Caco-2 (cell line): Measurements from ENCODE around the gene LMBR1L. TPM values are rescaled to one million over a fixed set of nuclear protein-coding genes. Genes with fewer than 3 reads are reported as not detected.
A peak's percentile ranks its signal among the peaks of the same experiment; 100 is the strongest.

ENCODE experiments used
- BruUV-seq: library from RNA; stranded (reverse); fragments of 400-500 nt; replicated peaks from 2 replicates; lab custom pipeline; 2021; lab: Mats Ljungman, UMichigan
- CTCF ChIA-PET: fragments of 300-600 bp; sonication (Branson Sonifier 250); formaldehyde crosslinking; loops from one replicate; lab custom pipeline; 2022; ENCODE audit warnings: antibody characterized with exemption; lab: Charles Lee
- POLR2A ChIA-PET: fragments of 300-600 bp; sonication (Branson Sonifier 250); formaldehyde crosslinking; loops from one replicate; lab custom pipeline; 2022; ENCODE audit warnings: antibody characterized with exemption; lab: Charles Lee
- DNase-seq, 2 experiments: peaks; one replicate each; pipeline versions ENCODE4 v3.0.0 to v3.0.0-alpha.2; 2020 to 2022
- H3K27me3 ChIP-seq: replicated peaks from 2 replicates; pipeline ENCODE4 v1.6.0; 2011; ENCODE audit warnings: low read length; ENCODE audit not compliant: control insufficient read depth, insufficient read depth
- H3K36me3 ChIP-seq: 2 replicates; pipeline ENCODE4 v1.5.1; 2011; ENCODE audit warnings: low read length; ENCODE audit not compliant: control insufficient read depth, insufficient read depth
- H3K4me1 ChIP-seq: fragments of 250-450 bp; sonication (Bioruptor Pico); 2 replicates; pipeline ENCODE4 v1.5.1; 2020; ENCODE audit warnings: mild to moderate bottlenecking
- H3K4me3 ChIP-seq: 2 replicates; pipeline ENCODE4 v1.5.1; 2011; ENCODE audit warnings: low read depth, mild to moderate bottlenecking, control low read depth, low read length
- H3K9me3 ChIP-seq: fragments of 250-450 bp; sonication (Bioruptor Pico); 2 replicates; pipeline ENCODE4 v1.5.1; 2020; ENCODE audit warnings: mild to moderate bottlenecking, moderate library complexity
- H3K27ac Mint-ChIP-seq: one replicate; pipeline ENCODE4 v1.8.0; 2022; ENCODE audit warnings: mixed read lengths; ENCODE audit not compliant: unreplicated experiment
- H3K27me3 Mint-ChIP-seq: one replicate; pipeline ENCODE4 v1.8.0; 2022; ENCODE audit warnings: mixed read lengths; ENCODE audit not compliant: insufficient read depth, unreplicated experiment
- H3K36me3 Mint-ChIP-seq: one replicate; pipeline ENCODE4 v1.8.0; 2022; ENCODE audit warnings: mild to moderate bottlenecking, mixed read lengths; ENCODE audit not compliant: insufficient read depth, unreplicated experiment
- H3K4me1 Mint-ChIP-seq: one replicate; pipeline ENCODE4 v1.8.0; 2022; ENCODE audit warnings: low read depth, mixed read lengths; ENCODE audit not compliant: unreplicated experiment
- H3K4me3 Mint-ChIP-seq: one replicate; pipeline ENCODE4 v1.8.0; 2022; ENCODE audit warnings: mild to moderate bottlenecking, moderate library complexity, mixed read lengths; ENCODE audit not compliant: unreplicated experiment
- H3K9me3 Mint-ChIP-seq: one replicate; pipeline ENCODE4 v1.8.0; 2022; ENCODE audit warnings: mixed read lengths; ENCODE audit not compliant: unreplicated experiment
- intact Hi-C: fragments of 100-400 bp; cut with micrococcal nuclease; formaldehyde crosslinking; loops from one replicate; pipeline ENCODE4 v1.10.0; 2022; ENCODE audit not compliant: unreplicated experiment
- total RNA-seq: library from RNA; stranded (reverse); gene quantifications from 2 replicates; pipeline ENCODE4 v1.2.3, GENCODE V29; 2022
- TF ChIP-seq, protein P1 (sequence below), 2 experiments: fragments of 200-600 bp in 1 of 2; IDR thresholded peaks; 1 replicate in 1 of 2; 2 replicates in 1 of 2; pipeline versions ENCODE4 v1.5.1 to v1.8.0; 2011 to 2022; ENCODE audit warnings: antibody characterized with exemption in 1 of 2, control low read depth in 1 of 2, inconsistent platforms in 1 of 2, low read depth in 1 of 2, low read length in 1 of 2, mild to moderate bottlenecking in 1 of 2, moderate library complexity in 1 of 2; ENCODE audit not compliant: insufficient read depth in 1 of 2, severe bottlenecking in 1 of 2, unreplicated experiment in 1 of 2

LMBR1L gene
- total RNA-seq, 1 experiment from 2014 or later, result 43.1 TPM

GRCh38 chr12:49079793-49080192, 30.9 kb downstream of the LMBR1L start:
- Mint-ChIP-seq H3K36me3 (no peaks in the 10 kb centered on the region), H3K27ac (no peak overlapping the region), H3K4me3 (no peak overlapping the region), H3K4me1 (no peaks in the 10 kb centered on the region), H3K27me3 (no peaks in the 10 kb centered on the region), H3K9me3 (no peaks in the 10 kb centered on the region)
- H3K9me3 ChIP-seq, result no peaks in the 10 kb centered on the region
- BruUV-seq, result no TSS peak
- intact Hi-C loops, result no loop called here
- ChIA-PET CTCF (interaction anchor here (2.6 kb wide), 1 partner anchor 8 kb away, joined by 13 read pairs; no protein-coding TSS in a partner anchor), POLR2A (no interaction called here)
- no peaks in the 10 kb centered on the region for H3K4me1 ChIP-seq
- H3K36me3 ChIP-seq, result no peaks in the 10 kb centered on the region
- no peak overlapping the region for H3K4me3 ChIP-seq
- TF ChIP-seq, protein P1, sequence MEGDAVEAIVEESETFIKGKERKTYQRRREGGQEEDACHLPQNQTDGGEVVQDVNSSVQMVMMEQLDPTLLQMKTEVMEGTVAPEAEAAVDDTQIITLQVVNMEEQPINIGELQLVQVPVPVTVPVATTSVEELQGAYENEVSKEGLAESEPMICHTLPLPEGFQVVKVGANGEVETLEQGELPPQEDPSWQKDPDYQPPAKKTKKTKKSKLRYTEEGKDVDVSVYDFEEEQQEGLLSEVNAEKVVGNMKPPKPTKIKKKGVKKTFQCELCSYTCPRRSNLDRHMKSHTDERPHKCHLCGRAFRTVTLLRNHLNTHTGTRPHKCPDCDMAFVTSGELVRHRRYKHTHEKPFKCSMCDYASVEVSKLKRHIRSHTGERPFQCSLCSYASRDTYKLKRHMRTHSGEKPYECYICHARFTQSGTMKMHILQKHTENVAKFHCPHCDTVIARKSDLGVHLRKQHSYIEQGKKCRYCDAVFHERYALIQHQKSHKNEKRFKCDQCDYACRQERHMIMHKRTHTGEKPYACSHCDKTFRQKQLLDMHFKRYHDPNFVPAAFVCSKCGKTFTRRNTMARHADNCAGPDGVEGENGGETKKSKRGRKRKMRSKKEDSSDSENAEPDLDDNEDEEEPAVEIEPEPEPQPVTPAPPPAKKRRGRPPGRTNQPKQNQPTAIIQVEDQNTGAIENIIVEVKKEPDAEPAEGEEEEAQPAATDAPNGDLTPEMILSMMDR (IDR thresholded peaks at IDR 0.05; ENCODE audit: insufficient read depth in 1 of 2, low read depth in 1 of 2, low read length in 1 of 2, severe bottlenecking in 1 of 2, unreplicated experiment in 1 of 2), result no peak
- no peaks in the 10 kb centered on the region for H3K27me3 ChIP-seq
- DNase-seq, result no peak

GRCh38 chr12:49070971-49071370, 39.7 kb downstream of the LMBR1L start:
- no peak overlapping the region for H3K27ac Mint-ChIP-seq
- Histone ChIP-seq H3K4me3 (no peak overlapping the region), H3K4me1 (peaks cover 7% of the 10 kb centered on the region; the same call in 1 of the 2 replicates), H3K27me3 (no peaks in the 10 kb centered on the region), H3K36me3 (no peaks in the 10 kb centered on the region), H3K9me3 (no peaks in the 10 kb centered on the region)
- H3K36me3 Mint-ChIP-seq, result peaks cover 6% of the 10 kb centered on the region
- ChIA-PET CTCF (interaction anchor here (1.4 to 1.9 kb wide), 2 partner anchors 17 to 74 kb away, joined by 5 to 33 read pairs; no protein-coding TSS in a partner anchor), POLR2A (no interaction called here)
- no peaks in the 10 kb centered on the region for H3K9me3 Mint-ChIP-seq
- TF ChIP-seq, protein P1 (IDR thresholded peaks at IDR 0.05; ENCODE audit: insufficient read depth in 1 of 2, low read depth in 1 of 2, low read length in 1 of 2, severe bottlenecking in 1 of 2, unreplicated experiment in 1 of 2), result no peak
- no peaks in the 10 kb centered on the region for H3K27me3 Mint-ChIP-seq
- intact Hi-C loops, result loop anchor here (1.0 to 2.0 kb wide), 2 partner anchors 17 to 38 kb away; no protein-coding TSS in a partner anchor
- H3K4me3 Mint-ChIP-seq, result no peak overlapping the region
- peaks cover 7% of the 10 kb centered on the region for H3K4me1 Mint-ChIP-seq
- BruUV-seq, result no TSS peak
- DNase-seq, result no peak

DNA sequence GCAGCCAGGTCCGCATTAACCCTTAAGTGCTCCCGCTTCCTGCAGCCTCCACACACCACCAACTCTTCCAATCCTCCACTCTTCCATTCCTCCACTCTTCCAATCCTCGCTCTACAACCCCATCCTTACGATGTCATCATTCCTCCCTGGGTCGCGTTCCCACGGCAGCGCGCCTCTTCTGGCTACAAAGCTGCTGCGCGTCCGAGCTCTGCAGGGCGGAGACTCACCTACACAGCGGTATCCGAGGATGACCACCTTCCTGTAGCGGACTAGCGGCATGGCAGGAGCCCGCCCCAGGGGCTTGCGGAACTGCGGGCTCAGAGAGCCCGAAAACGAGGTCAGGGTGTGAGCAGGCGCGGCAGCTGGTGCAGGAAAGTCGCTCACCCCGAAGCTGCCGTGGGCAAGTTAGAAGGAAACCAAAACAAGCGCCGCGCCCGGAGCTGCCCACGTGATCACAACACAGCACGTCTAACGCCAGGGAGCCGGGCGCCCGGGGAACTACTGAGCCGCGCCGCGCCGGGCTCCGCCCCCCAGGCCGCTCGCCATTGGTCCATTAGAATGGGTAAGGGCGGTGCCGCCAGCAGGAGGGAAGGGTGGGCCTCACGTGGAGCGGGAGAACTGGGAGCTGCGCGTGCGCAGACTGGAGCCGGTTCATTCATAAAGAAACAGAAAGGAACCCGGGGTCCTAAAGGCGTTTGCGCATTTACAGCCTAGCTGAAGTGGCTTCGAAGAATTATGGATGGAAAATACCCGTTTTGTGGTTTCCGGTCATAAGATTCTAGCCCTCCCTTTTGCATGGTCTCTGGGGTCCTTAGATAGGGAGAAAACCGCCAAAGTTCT, 40.9 kb downstream of the LMBR1L start, which contains the start of gene RHEBL1:
Gene RHEBL1 (minus strand): TSS at position 473 of the 840 bp plus-strand sequence. CDS start 194 bp downstream, at position 279.
- peak within 1 kb of the TSS; percentile 88 for H3K4me3 Mint-ChIP-seq
- peak; percentile 98 to 99 for DNase-seq
- ChIA-PET POLR2A (interaction anchor here (0.5 to 1.4 kb wide), 13 partner anchors 16 to 770 kb away, joined by 3 to 20 read pairs (median 4); partner anchors contain the start of genes ARF3, DDX23 and TUBA1B), CTCF (interaction anchor here (0.5 to 1.9 kb wide), 23 partner anchors 9 to 289 kb away, joined by 3 to 33 read pairs (median 5); partner anchors contain the start of genes ARF3, KMT2D, LMBR1L and PRKAG1)
- peaks cover 7% of the 10 kb centered on the region; the same call in 1 of the 2 replicates for H3K4me1 ChIP-seq
- no peaks in the 10 kb centered on the region for H3K27me3 ChIP-seq
- no peaks in the 10 kb centered on the region for H3K9me3 Mint-ChIP-seq
- no TSS peak for BruUV-seq
- H3K4me1 Mint-ChIP-seq, result peaks cover 7% of the 10 kb centered on the region
- H3K27me3 Mint-ChIP-seq, result no peaks in the 10 kb centered on the region
- H3K27ac Mint-ChIP-seq, result peak within 1 kb of the TSS; percentile 65
- H3K4me3 ChIP-seq, result peak within 1 kb of the TSS; percentile 78
- peaks cover 6% of the 10 kb centered on the region for H3K36me3 Mint-ChIP-seq
- no peaks in the 10 kb centered on the region for H3K36me3 ChIP-seq
- TF ChIP-seq, protein P1 (IDR thresholded peaks at IDR 0.05; ENCODE audit: insufficient read depth in 1 of 2, low read depth in 1 of 2, low read length in 1 of 2, severe bottlenecking in 1 of 2, unreplicated experiment in 1 of 2), result peak; percentile 9 to 34
- H3K9me3 ChIP-seq, result no peaks in the 10 kb centered on the region
- intact Hi-C loops, result loop anchor here (1.0 to 2.0 kb wide), 3 partner anchors 19 to 61 kb away; no protein-coding TSS in a partner anchor
